Loucy (cell line): Measurements from ENCODE around the gene PC.

Experiments
- CTCF ChIP-seq: fragments of 200-600 bp; sonication (generic); conservative IDR thresholded peaks from 2 replicates; pipeline ENCODE4 v1.5.1; 2014; ENCODE audit warnings: mild to moderate bottlenecking, antibody characterized with exemption, low read length
- EZH2phosphoT487 ChIP-seq: fragments of 200-600 bp; IDR thresholded peaks from 2 replicates; pipeline ENCODE4 v1.6.1; 2018; ENCODE audit warnings: antibody characterized with exemption, mild to moderate bottlenecking, moderate library complexity, borderline replicate concordance

DNA sequence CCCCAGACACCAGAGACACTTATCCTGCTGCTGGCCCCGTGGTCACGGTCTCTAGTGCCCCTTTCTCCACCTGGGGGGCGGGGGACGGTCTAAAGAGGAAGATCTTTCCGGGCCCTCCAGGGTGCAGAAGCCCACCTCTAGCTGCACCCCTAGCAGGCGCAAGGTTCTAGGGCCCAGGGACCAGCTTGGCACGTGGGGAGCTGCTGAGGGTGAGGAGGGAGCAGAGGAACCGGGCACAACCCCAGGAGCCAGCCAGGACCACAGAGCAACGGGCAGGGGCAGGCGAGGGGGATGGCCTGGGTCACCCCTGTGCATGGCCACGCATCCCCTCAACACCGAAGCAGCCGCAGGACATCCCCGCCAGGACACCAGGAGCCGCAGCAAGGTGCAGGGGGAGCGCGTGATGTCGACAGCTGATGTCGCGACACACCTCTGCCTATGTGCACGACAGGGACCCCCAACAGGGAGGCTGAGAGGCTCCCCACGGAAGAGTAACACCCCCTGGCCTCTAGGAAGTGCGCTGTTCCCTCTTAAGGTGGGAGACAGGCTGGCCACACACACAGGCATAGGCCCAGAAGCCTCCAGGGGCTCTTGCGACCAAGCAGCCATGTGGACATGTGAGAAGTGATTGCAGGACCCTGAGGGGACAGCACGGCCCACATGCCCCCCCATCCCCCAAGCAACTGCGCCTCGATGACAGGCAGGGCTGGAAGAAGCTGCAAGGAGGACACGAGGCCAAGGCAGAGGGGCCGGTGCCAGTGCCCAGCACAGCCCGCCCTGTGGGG is 96.2 kb downstream of the PC start:
- TF ChIP-seq CTCF (no peak), EZH2phosphoT487 (no peak)
